B cell (primary cell): ENCODE measurements around the gene VIPR2. TPM values are rescaled to one million over a fixed set of nuclear protein-coding genes. Genes with fewer than 3 reads are reported as not detected.

ENCODE experiments used
- ATAC-seq: fragments of 200-7000 bp; cut with Tn5 transposase; one replicate; pipeline ENCODE4 v1.10.0; 2021; ENCODE audit warnings: low read depth, mild to moderate bottlenecking, moderate number of reproducible peaks, moderate library complexity
- CTCF ChIA-PET: fragments of 350-600 bp; sonication (Branson Sonifier 250); formaldehyde crosslinking; loops from one replicate; lab custom pipeline; 2021; ENCODE audit warnings: antibody characterized with exemption, inconsistent platforms; lab: Charles Lee
- POLR2A ChIA-PET: fragments of 350-600 bp; sonication (Branson Sonifier 250); formaldehyde crosslinking; loops from one replicate; lab custom pipeline; 2021; ENCODE audit warnings: antibody characterized with exemption; lab: Charles Lee
- DNase-seq: peaks from one replicate; pipeline ENCODE4 v3.0.0; 2013
- H2AFZ ChIP-seq: 2 replicates; pipeline ENCODE4 v1.6.1; 2012; ENCODE audit warnings: mild to moderate bottlenecking, low read depth, low read length; ENCODE audit not compliant: insufficient read depth, poor library complexity, severe bottlenecking
- H3K27ac ChIP-seq, 2 donors: 1 replicate in 1 of 2; 2 replicates in 1 of 2; pipeline ENCODE4 v1.5.1; 2012 to 2013; ENCODE audit warnings: low read length in 2 of 2, mild to moderate bottlenecking in 2 of 2, moderate library complexity in 1 of 2
- H3K27me3 ChIP-seq, 4 experiments: fragments of 200-600 bp in 1 of 4; sonication (generic) in 1 of 4; replicated peaks in 1 of 4; 1 replicate in 2 of 4; 2 replicates in 2 of 4; pipeline versions ENCODE4 v1.6.1 to v1.7.0; 2013 to 2016; ENCODE audit warnings: low read length in 3 of 4, mild to moderate bottlenecking in 2 of 4, mixed read lengths in 1 of 4, moderate library complexity in 1 of 4; ENCODE audit not compliant: insufficient read depth in 4 of 4, control insufficient read depth in 3 of 4; ENCODE audit errors: control extremely low read depth in 1 of 4
- H3K36me3 ChIP-seq, 2 experiments: replicated peaks in 1 of 2; 1 replicate in 1 of 2; 2 replicates in 1 of 2; pipeline versions ENCODE4 v1.6.1 to v1.7.1; 2013; ENCODE audit warnings: low read length in 1 of 2; ENCODE audit not compliant: insufficient read depth in 2 of 2, control insufficient read depth in 1 of 2; ENCODE audit errors: control extremely low read depth in 1 of 2, extremely low read depth in 1 of 2
- H3K4me1 ChIP-seq, 2 donors: fragments of 200-600 bp in 1 of 2; sonication (generic) in 1 of 2; 1 replicate in 1 of 2; 2 replicates in 1 of 2; pipeline versions ENCODE4 v1.5.1 to v1.6.1; 2013 to 2017; ENCODE audit warnings: low read length in 2 of 2; ENCODE audit not compliant: control insufficient read depth in 2 of 2, insufficient read depth in 2 of 2
- H3K4me2 ChIP-seq: replicated peaks from 2 replicates; pipeline ENCODE3; 2012; ENCODE audit warnings: mild to moderate bottlenecking, low read depth, low read length; ENCODE audit not compliant: poor library complexity, severe bottlenecking
- H3K4me3 ChIP-seq, 5 experiments: fragments of 200-600 bp in 1 of 5; sonication (generic) in 1 of 5; 1 replicate in 3 of 5; 2 replicates in 2 of 5; pipeline versions ENCODE4 v1.5.1 to v1.7.0; 2011 to 2016; ENCODE audit warnings: low read length in 4 of 5, mild to moderate bottlenecking in 4 of 5, low read depth in 2 of 5, control low read depth in 1 of 5, moderate library complexity in 1 of 5; ENCODE audit not compliant: insufficient read depth in 1 of 5; ENCODE audit errors: control extremely low read depth in 1 of 5, extremely low read depth in 1 of 5
- H3K79me2 ChIP-seq: fragments of 200-600 bp; sonication (generic); one replicate; pipeline ENCODE4 v1.6.0; 2016; ENCODE audit warnings: low read length; ENCODE audit not compliant: control insufficient read depth, insufficient read depth
- H3K9ac ChIP-seq: fragments of 200-600 bp; sonication (generic); 2 replicates; pipeline ENCODE4 v1.6.1; 2017; ENCODE audit warnings: mild to moderate bottlenecking, low read length, moderate library complexity
- H3K9me3 ChIP-seq, 3 donors: one replicate each; pipeline versions ENCODE4 v1.6.1 to v1.7.1; 2013; ENCODE audit warnings: low read length in 2 of 3; ENCODE audit not compliant: control insufficient read depth in 2 of 3, insufficient read depth in 1 of 3; ENCODE audit errors: control extremely low read depth in 1 of 3
- H4K20me1 ChIP-seq: 2 replicates; pipeline ENCODE4 v1.6.0; 2012; ENCODE audit warnings: mild to moderate bottlenecking, low read length; ENCODE audit not compliant: insufficient read depth, control insufficient read depth, poor library complexity, severe bottlenecking
- H3K27ac Mint-ChIP-seq: one replicate; pipeline ENCODE4 v1.8.0; 2021; ENCODE audit warnings: mixed read lengths
- H3K27me3 Mint-ChIP-seq: one replicate; pipeline ENCODE4 v1.8.0; 2021; ENCODE audit warnings: mixed read lengths
- H3K4me1 Mint-ChIP-seq: one replicate; pipeline ENCODE4 v1.8.0; 2021; ENCODE audit warnings: mixed read lengths
- H3K4me3 Mint-ChIP-seq: one replicate; pipeline ENCODE4 v1.8.0; 2021; ENCODE audit warnings: mixed read lengths
- H3K9me3 Mint-ChIP-seq: one replicate; pipeline ENCODE4 v1.8.0; 2022; ENCODE audit warnings: mixed read lengths; ENCODE audit not compliant: insufficient read depth
- CTCF ChIP-seq: fragments of 200-600 bp; IDR thresholded peaks from one replicate; pipeline ENCODE4 v1.8.0; 2022; ENCODE audit warnings: antibody characterized with exemption, mild to moderate bottlenecking
- EZH2 ChIP-seq: IDR thresholded peaks from 2 replicates; pipeline ENCODE4 v1.6.1; 2012; ENCODE audit warnings: borderline replicate concordance, low read depth, mild to moderate bottlenecking, moderate library complexity, low read length; ENCODE audit not compliant: insufficient read depth, poor library complexity, severe bottlenecking
- WGBS: methylation state at CpG from one replicate; pipeline ENCODE4 v1.1.5; 2013; ENCODE audit warnings: missing lambda C conversion rate; ENCODE audit not compliant: insufficient coverage; 5-methylcytosine and 5-hydroxymethylcytosine counted together
- intact Hi-C: fragments of 100-400 bp; cut with micrococcal nuclease; formaldehyde crosslinking; loops from one replicate; pipeline ENCODE4 v1.10.0; 2022
- polyA plus RNA-seq: library from polyadenylated mRNA; depleted of rRNA; stranded (reverse); fragments of >200 nt; gene quantifications from 2 replicates; pipeline ENCODE4 v1.2.3, GENCODE V29; 2012
- total RNA-seq, 2 donors: library from RNA; stranded (reverse); fragments of 120-200 nt in 1 of 2; gene quantifications; 1 replicate in 1 of 2; 2 replicates in 1 of 2; pipeline versions ENCODE4 v1.2.3 to v1.2.4, GENCODE V29; 2013 to 2022

The VIPR2 gene
- total and polyA plus RNA-seq, 2 donors (not counting 1 experiment from before 2014, with no cell fraction given): not detected

- ChIA-PET CTCF (no interaction called here), POLR2A (no interaction called here)
- no peak overlapping the region for H3K9ac ChIP-seq
- 90% methylated on average over 13 of the region's 13 CpGs for WGBS
- no peaks in the 10 kb centered on the region for H3K9me3 Mint-ChIP-seq
- intact Hi-C loops: no loop called here
- H3K4me1 ChIP-seq: no peaks in the 10 kb centered on the region
- H3K9me3 ChIP-seq: no peaks in the 10 kb centered on the region
- H3K4me3 Mint-ChIP-seq: no peak overlapping the region
- no peaks in the 10 kb centered on the region for H3K4me1 Mint-ChIP-seq
- H3K27ac ChIP-seq: no peak overlapping the region
- no peak for ATAC-seq
- no peaks in the 10 kb centered on the region for H4K20me1 ChIP-seq
- H3K4me2 ChIP-seq: no peak overlapping the region
- no peak for TF ChIP-seq CTCF
- TF ChIP-seq EZH2: no peak
- H2AFZ ChIP-seq: no peak overlapping the region
- no peak overlapping the region for H3K4me3 ChIP-seq
- no peak for DNase-seq
- H3K27ac Mint-ChIP-seq: no peak overlapping the region
- no peaks in the 10 kb centered on the region for H3K27me3 Mint-ChIP-seq
- H3K36me3 ChIP-seq: no peaks in the 10 kb centered on the region
- no peaks in the 10 kb centered on the region for H3K79me2 ChIP-seq
- H3K27me3 ChIP-seq: no peaks in the 10 kb centered on the region
Measured at GRCh38 chr7:159091041-159091440, 53.6 kb downstream of the VIPR2 start.

- intact Hi-C loops: no loop called here
- Mint-ChIP-seq H3K4me1 (no peaks in the 10 kb centered on the region), H3K4me3 (no peak overlapping the region), H3K27ac (no peak overlapping the region), H3K9me3 (no peaks in the 10 kb centered on the region), H3K27me3 (no peaks in the 10 kb centered on the region)
- Histone ChIP-seq H3K27ac (no peak overlapping the region), H3K36me3 (no peaks in the 10 kb centered on the region), H3K4me2 (no peak overlapping the region), H2AFZ (no peak overlapping the region), H4K20me1 (no peaks in the 10 kb centered on the region), H3K27me3 (no peaks in the 10 kb centered on the region), H3K4me3 (no peak overlapping the region), H3K9me3 (no peaks in the 10 kb centered on the region), H3K9ac (no peak overlapping the region), H3K79me2 (no peaks in the 10 kb centered on the region), H3K4me1 (no peaks in the 10 kb centered on the region)
- 91% methylated on average over 17 of the region's 18 CpGs for WGBS
- ChIA-PET CTCF (no interaction called here), POLR2A (no interaction called here)
- ATAC-seq: no peak
- TF ChIP-seq EZH2 (no peak), CTCF (no peak)
- DNase-seq: no peak
Measured at GRCh38 chr7:159088016-159088865, 56.4 kb downstream of the VIPR2 start.
